K562 (cell line): ENCODE data around the gene DXO. TPM values are rescaled to one million over a fixed set of nuclear protein-coding genes. Genes with fewer than 3 reads are reported as not detected.

Experiments used
- AFF4 ChIP-seq: sonication (generic); formaldehyde crosslinking; IDR thresholded peaks from 2 replicates; pipeline ENCODE4 v1.8.0; 2023; ENCODE audit warnings: mild to moderate bottlenecking, missing genetic modification reagents
- DEAF1 ChIP-seq: fragments of 450-650 bp; formaldehyde crosslinking; IDR thresholded peaks from 2 replicates; pipeline ENCODE4 v1.4.0; 2020; ENCODE audit warnings: mild to moderate bottlenecking, moderate library complexity
- FOXK1 ChIP-seq: sonication (generic); formaldehyde crosslinking; IDR thresholded peaks from 2 replicates; pipeline ENCODE4 v1.8.0; 2022; ENCODE audit warnings: missing genetic modification reagents, mild to moderate bottlenecking, borderline replicate concordance
- FOXK2 ChIP-seq, 2 experiments: fragments of 450-650 bp; IDR thresholded peaks in 1 of 2; conservative IDR thresholded peaks in 1 of 2; 2 replicates each; pipeline ENCODE4 v1.6.1; 2016; ENCODE audit warnings: low read depth in 2 of 2, mild to moderate bottlenecking in 1 of 2
- FOXP1 ChIP-seq: sonication (generic); formaldehyde crosslinking; IDR thresholded peaks from 2 replicates; pipeline ENCODE4 v1.8.0; 2022; ENCODE audit warnings: mild to moderate bottlenecking, missing genetic modification reagents
- ILF3 ChIP-seq: fragments of 450-650 bp; IDR thresholded peaks from 2 replicates; pipeline ENCODE4 v1.6.1; 2018; ENCODE audit warnings: antibody characterized with exemption, mild to moderate bottlenecking, moderate library complexity, borderline replicate concordance
- KLF1 ChIP-seq: fragments of 450-650 bp; IDR thresholded peaks from 2 replicates; pipeline ENCODE4 v1.6.1; 2016; ENCODE audit warnings: missing genetic modification characterization, missing compliant biosample characterization
- LARP7 ChIP-seq: fragments of 450-650 bp; IDR thresholded peaks from 2 replicates; pipeline ENCODE4 v1.6.1; 2016
- NR2C2 ChIP-seq, 2 experiments: fragments of 200-800 bp in 1 of 2; sonication (Bioruptor generic) in 1 of 2; sonication (generic) in 1 of 2; formaldehyde crosslinking in 1 of 2; IDR thresholded peaks; 2 replicates each; pipeline versions ENCODE4 v1.6.1 to v1.8.0; 2016 to 2022; ENCODE audit warnings: mild to moderate bottlenecking in 1 of 2, missing compliant biosample characterization in 1 of 2, missing genetic modification characterization in 1 of 2, missing genetic modification reagents in 1 of 2
- PML ChIP-seq: IDR thresholded peaks from 2 replicates; pipeline ENCODE4 v1.6.1; 2012; ENCODE audit warnings: low read length, inconsistent platforms
- SMAD3 ChIP-seq: fragments of 450-650 bp; formaldehyde crosslinking; conservative IDR thresholded peaks from 2 replicates; pipeline ENCODE4 v1.4.0; 2020; ENCODE audit warnings: mild to moderate bottlenecking
- SPI1 ChIP-seq: IDR thresholded peaks from 2 replicates; pipeline ENCODE4 v1.6.1; 2011; ENCODE audit warnings: low read depth, low read length, control low read depth, borderline replicate concordance
- SRSF7 ChIP-seq: fragments of 200-400 bp; formaldehyde crosslinking; optimal IDR thresholded peaks from 2 replicates; pipeline ENCODE3; 2017; ENCODE audit warnings: mild to moderate bottlenecking, low read depth, low read length
- TEAD1 ChIP-seq, 2 experiments: fragments of 450-650 bp in 1 of 2; sonication (generic) in 1 of 2; formaldehyde crosslinking; IDR thresholded peaks; 2 replicates each; pipeline versions ENCODE4 v1.4.0 to v1.8.0; 2020 to 2022; ENCODE audit warnings: mild to moderate bottlenecking in 2 of 2, missing genetic modification reagents in 1 of 2
- THAP7 ChIP-seq: fragments of 250-450 bp; sonication (Bioruptor Pico); IDR thresholded peaks from 2 replicates; pipeline ENCODE4 v1.5.0; 2021
- ZNF143 ChIP-seq: sonication (generic); formaldehyde crosslinking; IDR thresholded peaks from 2 replicates; pipeline ENCODE4 v1.9.0; 2022; ENCODE audit warnings: mild to moderate bottlenecking, missing genetic modification reagents
- ZNF197 ChIP-seq: fragments of 200-800 bp; sonication (Bioruptor generic); IDR thresholded peaks from 2 replicates; pipeline ENCODE4 v1.6.1; 2016; ENCODE audit warnings: low read depth, missing genetic modification characterization, missing compliant biosample characterization
- ZNF384 ChIP-seq: IDR thresholded peaks from 2 replicates; pipeline ENCODE4 v1.6.1; 2012; ENCODE audit warnings: low read depth, low read length, improper control_type of control experiment
- ZNF583 ChIP-seq: fragments of 250-450 bp; sonication (Bioruptor Pico); IDR thresholded peaks from 2 replicates; pipeline ENCODE4 v1.4.0; 2020
- ZNF830 ChIP-seq: fragments of 250-450 bp; sonication (Bioruptor Pico); IDR thresholded peaks from 2 replicates; pipeline ENCODE4 v1.5.0; 2021; ENCODE audit warnings: mild to moderate bottlenecking
- polyA plus RNA-seq, 8 experiments: library from polyadenylated mRNA; depleted of rRNA in 4 of 8; stranded (reverse) in 5 of 8; unstranded in 3 of 8; fragments of >200 nt; fragmentation: Nextera tagmentation in 2 of 8; fragmentation: Illumina TruSeq in 1 of 8; extraction: Ambion mirVana in 2 of 8; extraction: Trizol in 1 of 8; gene quantifications; 2 replicates each; pipeline versions ENCODE4 v1.2.1 to v1.2.3, GENCODE V29; 2011 to 2014; ENCODE audit warnings: inconsistent platforms in 1 of 8, missing spikeins in 1 of 8
- total RNA-seq, 7 experiments: library from RNA; depleted of rRNA in 6 of 7; stranded (reverse); fragments of >200 nt in 6 of 7; fragmentation: Illumina TruSeq in 2 of 7; extraction: Trizol in 2 of 7; gene quantifications; 2 replicates each; pipeline versions ENCODE4 v1.2.1 to v1.2.3, GENCODE V29; 2011 to 2021; ENCODE audit warnings: low replicate concordance in 1 of 7

Gene DXO
- total and polyA plus RNA-seq, 9 of the 15 experiments (the other 6 are each of a cell fraction or from before 2014, with no cell fraction given) = 6.4 to 35.1 (median 19.4) TPM

GRCh38 chr6:31958741-31959739 lies 12.9 kb downstream of the DXO start, which contains the start of the genes NELFE and SKIC2 (continued):
- TF ChIP-seq FOXK1 (CRISPR knock-in tag) (peak; percentile 21; the same call in 1 of the 2 replicates), LARP7 (peak; percentile 86), ZNF197 (CRISPR knock-in tag) (0 out of 2 replicates have a peak, but pooled peaks have one; percentile 32), ZNF583 (peak; percentile 94), SPI1 (peak; percentile 76; the same call in 1 of the 2 replicates), ILF3 (no peak), SMAD3 (CRISPR knock-in tag) (peak; percentile 95), FOXK2 (conservative IDR thresholded peaks at IDR 0.05 in 1 of 2, IDR thresholded peaks at IDR 0.05 in 1 of 2; ENCODE audit: low read depth in 2 of 2) (peak; percentile 84 to 85), KLF1 (peak; percentile 96; the same call in 1 of the 2 replicates), AFF4 (CRISPR knock-in tag) (peak; percentile 83; the same call in 1 of the 2 replicates), ZNF143 (peak; percentile 34; the same call in 1 of the 2 replicates), NR2C2 (CRISPR knock-in tag; IDR thresholded peaks at IDR 0.05) (peak; percentile 100), NR2C2 (tag; IDR thresholded peaks at IDR 0.05) (peak; percentile 100), ZNF830 (CRISPR knock-in tag) (peak; percentile 91), SRSF7 (no peak), THAP7 (CRISPR knock-in tag) (0 out of 2 replicates have a peak, but pooled peaks have one; percentile 83), FOXP1 (peak; percentile 93; the same call in 1 of the 2 replicates), ZNF384 (peak; percentile 53; the same call in 1 of the 2 replicates), DEAF1 (peak; percentile 50; the same call in 1 of the 2 replicates), TEAD1 (CRISPR knock-in tag; IDR thresholded peaks at IDR 0.05) (peak; percentile 69 to 80; a peak in 3 of 4 replicates), PML (peak; percentile 44; the same call in 1 of the 2 replicates)
